GM23338 (cell line): ENCODE results near the gene FBXW8. TPM values are rescaled to one million over a fixed set of nuclear protein-coding genes. Genes with fewer than 3 reads are reported as not detected.

Experiments
- ATAC-seq: fragments of 200-7000 bp; cut with Tn5 transposase; 3 replicates; pipeline ENCODE4 v1.9.1; 2020
- DNase-seq: peaks from one replicate; pipeline ENCODE4 v3.0.0-alpha.2; 2015; ENCODE audit warnings: low spot score
- H2AFZ ChIP-seq: fragments of 200-600 bp; sonication (generic); 2 replicates; pipeline ENCODE4 v1.8.0; 2016; ENCODE audit warnings: antibody characterized with exemption, mild to moderate bottlenecking, moderate library complexity
- H3F3A ChIP-seq: fragments of 200-600 bp; sonication (generic); replicated peaks from 2 replicates; pipeline ENCODE4 v1.8.0; 2017; ENCODE audit warnings: antibody characterized with exemption, mixed run types, low read depth
- H3K27ac ChIP-seq: fragments of 200-600 bp; sonication (generic); 2 replicates; pipeline ENCODE4 v1.6.1; 2016; ENCODE audit warnings: low read depth
- H3K27me3 ChIP-seq: fragments of 200-600 bp; sonication (generic); 2 replicates; pipeline ENCODE4 v1.8.0; 2016; ENCODE audit warnings: mild to moderate bottlenecking, mixed run types, moderate library complexity; ENCODE audit not compliant: insufficient read depth
- H3K36me3 ChIP-seq: fragments of 200-600 bp; sonication (generic); 2 replicates; pipeline ENCODE4 v1.8.0; 2016; ENCODE audit warnings: mild to moderate bottlenecking; ENCODE audit not compliant: insufficient read depth
- H3K4me1 ChIP-seq: fragments of 200-600 bp; sonication (generic); 2 replicates; pipeline ENCODE4 v1.8.0; 2016; ENCODE audit warnings: mild to moderate bottlenecking, moderate library complexity; ENCODE audit not compliant: insufficient read depth
- H3K4me2 ChIP-seq: fragments of 200-600 bp; sonication (generic); 2 replicates; pipeline ENCODE4 v1.7.1; 2017; ENCODE audit warnings: mixed run types
- H3K4me3 ChIP-seq: fragments of 200-600 bp; sonication (generic); 2 replicates; pipeline ENCODE4 v1.6.1; 2016; ENCODE audit warnings: mixed run types
- H3K79me2 ChIP-seq: fragments of 200-600 bp; sonication (generic); replicated peaks from 2 replicates; pipeline ENCODE4 v1.8.0; 2017; ENCODE audit warnings: mild to moderate bottlenecking; ENCODE audit not compliant: insufficient read depth
- H3K9me2 ChIP-seq: fragments of 200-600 bp; sonication (generic); 2 replicates; pipeline ENCODE4 v1.8.0; 2017; ENCODE audit not compliant: insufficient read depth
- H4K20me1 ChIP-seq: fragments of 200-600 bp; sonication (generic); replicated peaks from 2 replicates; pipeline ENCODE4 v1.8.0; 2017; ENCODE audit warnings: mild to moderate bottlenecking; ENCODE audit not compliant: insufficient read depth
- H3K27ac Mint-ChIP-seq: 2 replicates; pipeline ENCODE4 v1.8.0; 2020; ENCODE audit warnings: inconsistent platforms, mild to moderate bottlenecking, moderate library complexity, mixed read lengths
- H3K27me3 Mint-ChIP-seq: 3 replicates; pipeline ENCODE4 v1.8.0; 2022; ENCODE audit warnings: low read depth, mild to moderate bottlenecking, moderate library complexity, mixed read lengths, inconsistent platforms; ENCODE audit not compliant: insufficient read depth, poor library complexity
- H3K36me3 Mint-ChIP-seq: 3 replicates; pipeline ENCODE4 v1.8.0; 2021; ENCODE audit warnings: low read depth, mild to moderate bottlenecking, inconsistent platforms, moderate library complexity, mixed read lengths
- H3K4me1 Mint-ChIP-seq: 3 replicates; pipeline ENCODE4 v1.8.0; 2020; ENCODE audit warnings: mild to moderate bottlenecking, inconsistent platforms, mixed read lengths
- H3K4me3 Mint-ChIP-seq: 3 replicates; pipeline ENCODE4 v1.8.0; 2021; ENCODE audit warnings: moderate library complexity, mild to moderate bottlenecking, inconsistent platforms, mixed read lengths
- H3K9me3 Mint-ChIP-seq: 3 replicates; pipeline ENCODE4 v1.8.0; 2020; ENCODE audit warnings: moderate library complexity, mild to moderate bottlenecking, inconsistent platforms, mixed read lengths
- CREB1 ChIP-seq: fragments of 250-450 bp; sonication (Bioruptor Pico); IDR thresholded peaks from 2 replicates; pipeline ENCODE4 v1.5.0; 2020; ENCODE audit warnings: low read depth, mild to moderate bottlenecking, moderate library complexity
- CTCF ChIP-seq, 2 experiments: fragments of 200-600 bp in 1 of 2; sonication (generic) in 1 of 2; conservative IDR thresholded peaks; 2 replicates each; pipeline versions ENCODE4 v1.5.1 to v1.6.1; 2016 to 2017; ENCODE audit warnings: antibody characterized with exemption in 2 of 2, low read depth in 2 of 2, mild to moderate bottlenecking in 2 of 2, moderate library complexity in 1 of 2
- ETS1 ChIP-seq: IDR thresholded peaks from 2 replicates; pipeline ENCODE4 v1.6.1; 2016; ENCODE audit warnings: antibody characterized with exemption
- EZH2phosphoT487 ChIP-seq: fragments of 200-600 bp; sonication (generic); IDR thresholded peaks from one replicate; pipeline ENCODE4 v1.8.1; 2018; ENCODE audit warnings: antibody characterized with exemption; ENCODE audit not compliant: unreplicated experiment
- JUNB ChIP-seq: IDR thresholded peaks from one replicate; pipeline ENCODE4 v1.6.1; 2016; ENCODE audit warnings: antibody characterized with exemption; ENCODE audit not compliant: unreplicated experiment
- STAT1 ChIP-seq: IDR thresholded peaks from one replicate; pipeline ENCODE4 v1.6.1; 2016; ENCODE audit warnings: antibody characterized with exemption; ENCODE audit not compliant: unreplicated experiment
- polyA plus RNA-seq: library from polyadenylated mRNA; unstranded; fragments of >200 nt; fragmentation: Nextera tagmentation; extraction: Ambion mirVana; gene quantifications from 2 replicates; pipeline ENCODE4 v1.2.1, GENCODE V29; 2016
- total RNA-seq: library from RNA; depleted of rRNA; stranded (reverse); fragments of >200 nt; shearing (Covaris generic); gene quantifications from 2 replicates; pipeline ENCODE4 v1.2.3, GENCODE V29; 2014

FBXW8 gene
- total and polyA plus RNA-seq, 2 experiments from 2014 or later: 4.6 to 13.9 TPM

GRCh38 chr12:117009759-117010158 is 99.0 kb downstream of the FBXW8 start:
- no peak for TF ChIP-seq JUNB
- TF ChIP-seq CREB1 (CRISPR knock-in tag): peak; percentile 66
- H3K36me3 Mint-ChIP-seq: peaks cover 19% of the 10 kb centered on the region; the same call in 2 of the 3 replicates
- Histone ChIP-seq H3K27ac (peak overlapping the region; percentile 50), H3K36me3 (no peaks in the 10 kb centered on the region), H2AFZ (no peak overlapping the region), H3K27me3 (no peaks in the 10 kb centered on the region), H3K79me2 (no peaks in the 10 kb centered on the region), H3F3A (no peaks in the 10 kb centered on the region; the same call in 1 of the 2 replicates), H3K4me1 (peaks cover 43% of the 10 kb centered on the region), H3K9me2 (no peaks in the 10 kb centered on the region), H4K20me1 (no peaks in the 10 kb centered on the region), H3K4me2 (peak overlapping the region; percentile 33), H3K4me3 (0 out of 2 replicates have a peak overlapping the region, but pooled peaks have one; percentile 6)
- H3K27ac Mint-ChIP-seq: peak overlapping the region; percentile 97
- peak; percentile 73 for DNase-seq
- H3K9me3 Mint-ChIP-seq: no peaks in the 10 kb centered on the region
- H3K4me3 Mint-ChIP-seq: peak overlapping the region; percentile 24; the same call in 2 of the 3 replicates
- peaks cover 3% of the 10 kb centered on the region for H3K27me3 Mint-ChIP-seq
- peak; percentile 60 for ATAC-seq
- peaks cover 66% of the 10 kb centered on the region for H3K4me1 Mint-ChIP-seq

GRCh38 chr12:117010693-117011451 is 100.1 kb downstream of the FBXW8 start:
- peak overlapping the region; percentile 97 for H3K27ac Mint-ChIP-seq
- H3K27me3 Mint-ChIP-seq: peaks cover 3% of the 10 kb centered on the region
- H3K79me2 ChIP-seq: no peaks in the 10 kb centered on the region
- H3K4me1 Mint-ChIP-seq: peaks cover 57% of the 10 kb centered on the region
- H3K4me1 ChIP-seq: peaks cover 43% of the 10 kb centered on the region
- no peaks in the 10 kb centered on the region for H4K20me1 ChIP-seq
- no peaks in the 10 kb centered on the region; the same call in 1 of the 2 replicates for H3F3A ChIP-seq
- peak overlapping the region; percentile 13 for H3K4me2 ChIP-seq
- DNase-seq (no peak), ATAC-seq (peak; percentile 55)
- no peak overlapping the region for H2AFZ ChIP-seq
- H3K4me3 Mint-ChIP-seq: no peak overlapping the region; the same call in 2 of the 3 replicates
- H3K4me3 ChIP-seq: no peak overlapping the region
- no peak for TF ChIP-seq EZH2phosphoT487
- 0 out of 4 replicates have a peak, but pooled peaks of 1 of the 2 experiments have one; percentile 8 for TF ChIP-seq CTCF (conservative IDR thresholded peaks at IDR 0.05; ENCODE audit: low read depth in 2 of 2)
- peak overlapping the region; percentile 50 for H3K27ac ChIP-seq
- no peaks in the 10 kb centered on the region for H3K36me3 ChIP-seq
- H3K9me2 ChIP-seq: no peaks in the 10 kb centered on the region
- no peaks in the 10 kb centered on the region for H3K27me3 ChIP-seq
- H3K36me3 Mint-ChIP-seq: peaks cover 27% of the 10 kb centered on the region
- H3K9me3 Mint-ChIP-seq: no peaks in the 10 kb centered on the region

- no peak for ATAC-seq
- H3K9me2 ChIP-seq: no peaks in the 10 kb centered on the region
- H3K27ac ChIP-seq: no peak overlapping the region; the same call in 1 of the 2 replicates
- Mint-ChIP-seq H3K4me3 (0 out of 3 replicates have a peak overlapping the region, but pooled peaks have one; percentile 6), H3K9me3 (no peaks in the 10 kb centered on the region), H3K36me3 (peaks cover 39% of the 10 kb centered on the region), H3K4me1 (peaks cover 51% of the 10 kb centered on the region), H3K27me3 (peaks cover 2% of the 10 kb centered on the region), H3K27ac (peak overlapping the region; percentile 71; the same call in 1 of the 2 replicates)
- no peak overlapping the region for H2AFZ ChIP-seq
- DNase-seq: no peak
- H3K4me3 ChIP-seq: no peak overlapping the region
- H3K79me2 ChIP-seq: no peaks in the 10 kb centered on the region
- H3F3A ChIP-seq: no peaks in the 10 kb centered on the region; the same call in 1 of the 2 replicates
- no peaks in the 10 kb centered on the region for H3K36me3 ChIP-seq
- no peaks in the 10 kb centered on the region for H3K27me3 ChIP-seq
- H3K4me2 ChIP-seq: no peak overlapping the region
- peaks cover 39% of the 10 kb centered on the region for H3K4me1 ChIP-seq
- H4K20me1 ChIP-seq: no peaks in the 10 kb centered on the region
- TF ChIP-seq STAT1 (no peak), JUNB (no peak), ETS1 (no peak), CREB1 (CRISPR knock-in tag) (no peak)
Observed at GRCh38 chr12:117011988-117012805, 101.4 kb downstream of the FBXW8 start.
